ENCODE data around the gene C13orf42.

Gene C13orf42

DNA sequence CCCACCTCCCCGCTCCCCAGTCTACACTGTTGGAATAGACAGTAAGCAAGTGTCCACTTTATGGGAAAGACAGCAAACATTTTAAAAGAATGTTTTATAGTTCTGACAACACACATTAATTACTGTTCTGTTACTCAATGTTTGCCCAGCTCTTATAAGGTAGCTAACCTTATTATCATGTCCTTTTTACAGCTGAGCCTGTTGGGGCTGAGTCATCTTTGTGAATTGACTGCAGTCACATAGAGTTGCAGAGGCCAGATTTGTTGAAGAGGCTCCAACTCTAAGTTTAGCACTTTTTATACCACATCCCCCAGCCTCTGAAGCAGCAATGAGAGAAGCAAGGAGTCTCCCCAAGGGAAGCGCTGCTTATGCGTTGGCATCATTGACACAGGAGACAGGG lies 76.2 kb downstream of the C13orf42 start:
- Histone ChIP-seq H3K9me2 (replicated peaks; ENCODE audit: low read depth, low read length) (no peaks in the 10 kb centered on the region), H3K79me2 (ENCODE audit: insufficient read depth, low read length) (no peaks in the 10 kb centered on the region), H3K4me2 (ENCODE audit: low read depth, low read length, poor library complexity, severe bottlenecking) (no peak overlapping the region), H3K4me1 (ENCODE audit: insufficient read depth, low read length, poor library complexity, severe bottlenecking) (peaks cover 10% of the 10 kb centered on the region), H4K20me1 (ENCODE audit: insufficient read depth, low read length, poor library complexity, severe bottlenecking) (no peaks in the 10 kb centered on the region), H3F3A (ENCODE audit: low read depth) (no peaks in the 10 kb centered on the region), H3K9me3 (ENCODE audit: insufficient read depth, low read depth, low read length) (no peaks in the 10 kb centered on the region), H3K27me3 (ENCODE audit: insufficient read depth, low read length, poor library complexity, severe bottlenecking) (no peaks in the 10 kb centered on the region), H3K9ac (ENCODE audit: low read depth, low read length, poor library complexity, severe bottlenecking) (no peak overlapping the region), H2AFZ (ENCODE audit: low read length) (no peak overlapping the region), H3K36me3 (ENCODE audit: insufficient read depth, low read length) (no peaks in the 10 kb centered on the region), H3K4me3 (ENCODE audit: low read length, poor library complexity, severe bottlenecking) (no peak overlapping the region)
- TF ChIP-seq EZH2phosphoT487 (IDR thresholded peaks at IDR 0.05; ENCODE audit: borderline replicate concordance) = no peak
- TF ChIP-seq, protein P1, sequence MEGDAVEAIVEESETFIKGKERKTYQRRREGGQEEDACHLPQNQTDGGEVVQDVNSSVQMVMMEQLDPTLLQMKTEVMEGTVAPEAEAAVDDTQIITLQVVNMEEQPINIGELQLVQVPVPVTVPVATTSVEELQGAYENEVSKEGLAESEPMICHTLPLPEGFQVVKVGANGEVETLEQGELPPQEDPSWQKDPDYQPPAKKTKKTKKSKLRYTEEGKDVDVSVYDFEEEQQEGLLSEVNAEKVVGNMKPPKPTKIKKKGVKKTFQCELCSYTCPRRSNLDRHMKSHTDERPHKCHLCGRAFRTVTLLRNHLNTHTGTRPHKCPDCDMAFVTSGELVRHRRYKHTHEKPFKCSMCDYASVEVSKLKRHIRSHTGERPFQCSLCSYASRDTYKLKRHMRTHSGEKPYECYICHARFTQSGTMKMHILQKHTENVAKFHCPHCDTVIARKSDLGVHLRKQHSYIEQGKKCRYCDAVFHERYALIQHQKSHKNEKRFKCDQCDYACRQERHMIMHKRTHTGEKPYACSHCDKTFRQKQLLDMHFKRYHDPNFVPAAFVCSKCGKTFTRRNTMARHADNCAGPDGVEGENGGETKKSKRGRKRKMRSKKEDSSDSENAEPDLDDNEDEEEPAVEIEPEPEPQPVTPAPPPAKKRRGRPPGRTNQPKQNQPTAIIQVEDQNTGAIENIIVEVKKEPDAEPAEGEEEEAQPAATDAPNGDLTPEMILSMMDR (conservative IDR thresholded peaks at IDR 0.05; ENCODE audit: low read length) = no peak

DNA sequence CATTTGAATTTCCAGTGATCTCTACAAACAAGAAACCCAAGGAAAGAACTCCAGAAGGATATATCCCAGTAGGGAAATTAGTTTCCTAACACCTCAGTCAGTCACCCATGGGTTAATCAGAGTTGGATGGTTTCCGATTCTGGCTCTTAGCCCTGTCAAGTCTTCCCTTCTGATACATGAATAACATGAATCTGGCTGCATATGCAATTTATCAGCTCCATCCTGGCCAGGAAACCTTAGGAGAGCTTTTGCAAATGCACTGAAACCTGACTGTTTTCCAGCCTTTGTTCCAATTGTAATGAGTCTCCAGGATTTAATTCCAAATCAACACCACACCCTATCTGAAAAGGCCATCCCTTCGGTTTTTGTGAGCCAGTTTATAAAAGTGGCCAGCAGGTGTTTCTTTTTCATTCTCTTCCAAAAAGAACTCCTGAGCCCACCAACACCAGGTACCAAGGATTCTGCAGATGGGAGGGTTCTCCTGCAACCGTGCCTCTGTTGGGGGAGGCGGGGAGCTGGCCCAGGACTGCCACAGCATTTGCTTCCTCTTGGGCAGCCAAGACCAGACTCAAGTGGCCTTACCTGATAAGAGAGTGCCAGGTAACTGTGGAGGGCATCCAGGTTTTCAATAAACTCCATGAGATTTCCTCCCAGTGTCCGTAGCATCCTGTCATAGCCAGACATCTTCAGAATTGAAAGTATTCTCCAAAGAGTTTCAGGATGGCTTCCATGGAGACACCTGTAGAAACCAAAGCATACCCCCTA lies 77.5 kb downstream of the C13orf42 start:
- Histone ChIP-seq H3K27me3 (ENCODE audit: insufficient read depth, low read length, poor library complexity, severe bottlenecking) (no peaks in the 10 kb centered on the region), H3K4me2 (ENCODE audit: low read depth, low read length, poor library complexity, severe bottlenecking) (no peak overlapping the region), H4K20me1 (ENCODE audit: insufficient read depth, low read length, poor library complexity, severe bottlenecking) (no peaks in the 10 kb centered on the region), H2AFZ (ENCODE audit: low read length) (no peak overlapping the region), H3K9me2 (replicated peaks; ENCODE audit: low read depth, low read length) (no peaks in the 10 kb centered on the region), H3K9me3 (ENCODE audit: insufficient read depth, low read depth, low read length) (no peaks in the 10 kb centered on the region), H3K79me2 (ENCODE audit: insufficient read depth, low read length) (no peaks in the 10 kb centered on the region), H3F3A (ENCODE audit: low read depth) (no peaks in the 10 kb centered on the region), H3K36me3 (ENCODE audit: insufficient read depth, low read length) (no peaks in the 10 kb centered on the region), H3K9ac (ENCODE audit: low read depth, low read length, poor library complexity, severe bottlenecking) (no peak overlapping the region), H3K4me3 (ENCODE audit: low read length, poor library complexity, severe bottlenecking) (no peak overlapping the region), H3K4me1 (ENCODE audit: insufficient read depth, low read length, poor library complexity, severe bottlenecking) (peaks cover 10% of the 10 kb centered on the region)
- no peak for TF ChIP-seq EZH2phosphoT487 (IDR thresholded peaks at IDR 0.05; ENCODE audit: borderline replicate concordance)
- TF ChIP-seq, protein P1 (conservative IDR thresholded peaks at IDR 0.05; ENCODE audit: low read length) = no peak

DNA sequence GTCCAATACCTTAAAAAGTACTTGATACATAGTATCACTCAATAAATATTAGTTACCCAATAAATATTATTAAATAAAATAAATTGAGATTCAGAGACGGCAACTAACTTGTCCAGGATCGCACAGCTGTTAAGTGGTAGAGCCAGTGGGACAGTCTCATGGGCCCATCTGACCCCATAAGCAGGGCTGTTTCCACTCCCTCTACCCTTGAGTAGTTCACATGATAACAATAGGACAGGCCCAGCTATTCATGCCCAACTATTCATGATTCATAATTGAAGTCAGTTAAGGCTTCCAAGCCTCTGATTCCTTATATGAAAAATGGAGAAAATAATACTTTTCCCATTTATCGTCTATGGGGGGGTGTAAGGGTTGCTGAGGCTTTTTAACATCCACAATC lies 78.2 kb downstream of the C13orf42 start:
- no peak overlapping the region for H2AFZ ChIP-seq (ENCODE audit: low read length)
- no peaks in the 10 kb centered on the region for H4K20me1 ChIP-seq (ENCODE audit: insufficient read depth, low read length, poor library complexity, severe bottlenecking)
- H3K4me1 ChIP-seq (ENCODE audit: insufficient read depth, low read length, poor library complexity, severe bottlenecking) = peaks cover 10% of the 10 kb centered on the region
- no peaks in the 10 kb centered on the region for H3K36me3 ChIP-seq (ENCODE audit: insufficient read depth, low read length)
- H3K79me2 ChIP-seq (ENCODE audit: insufficient read depth, low read length) = no peaks in the 10 kb centered on the region
- no peaks in the 10 kb centered on the region for H3K9me3 ChIP-seq (ENCODE audit: insufficient read depth, low read depth, low read length)
- H3K4me3 ChIP-seq (ENCODE audit: low read length, poor library complexity, severe bottlenecking) = no peak overlapping the region
- no peaks in the 10 kb centered on the region for H3K9me2 ChIP-seq (replicated peaks; ENCODE audit: low read depth, low read length)
- H3K27me3 ChIP-seq (ENCODE audit: insufficient read depth, low read length, poor library complexity, severe bottlenecking) = no peaks in the 10 kb centered on the region
- TF ChIP-seq EZH2phosphoT487 (IDR thresholded peaks at IDR 0.05; ENCODE audit: borderline replicate concordance) = no peak
- TF ChIP-seq, protein P1 (conservative IDR thresholded peaks at IDR 0.05; ENCODE audit: low read length) = no peak
- H3F3A ChIP-seq (ENCODE audit: low read depth) = no peaks in the 10 kb centered on the region
- no peak overlapping the region for H3K9ac ChIP-seq (ENCODE audit: low read depth, low read length, poor library complexity, severe bottlenecking)
- no peak overlapping the region for H3K4me2 ChIP-seq (ENCODE audit: low read depth, low read length, poor library complexity, severe bottlenecking)
